Measurements from ENCODE around the gene CCDC57. TPM values are rescaled to one million over a fixed set of nuclear protein-coding genes. Genes with fewer than 3 reads are reported as not detected.
A peak's percentile ranks its signal among the peaks of the same experiment; 100 is the strongest.

Gene CCDC57
- total RNA-seq, 1 donor from 2014 or later: 50.6 TPM

- ATAC-seq (no peak), DNase-seq (ENCODE audit: low spot score) (no peak)
- intact Hi-C loops (cut with DNase I): loop anchor here (10.0 kb wide), 1 partner anchor 50 kb away; the partner anchor contains the start of genes DCXR and RAC3
Observed at GRCh38 chr17:82085031-82085861, 127.4 kb downstream of the CCDC57 start.

- DNase-seq (ENCODE audit: low spot score) (no peak), ATAC-seq (no peak)
- intact Hi-C loops (cut with DNase I): loop anchor here (10.0 kb wide), 1 partner anchor 50 kb away; the partner anchor contains the start of genes DCXR and RAC3
Observed at GRCh38 chr17:82084373-82085030, 128.1 kb downstream of the CCDC57 start.

GRCh38 chr17:82083533-82084359 lies 128.9 kb downstream of the CCDC57 start:
- intact Hi-C loops (cut with DNase I): loop anchor here (10.0 kb wide), 1 partner anchor 49 kb away; the partner anchor contains the start of genes DCXR and RAC3
- ATAC-seq: no peak
- no peak for DNase-seq (ENCODE audit: low spot score)

GRCh38 chr17:82083009-82083408 lies 129.6 kb downstream of the CCDC57 start:
- intact Hi-C loops (cut with DNase I): loop anchor here (10.0 kb wide), 1 partner anchor 48 kb away; the partner anchor contains the start of genes DCXR and RAC3

GRCh38 chr17:82082456-82082855 lies 130.2 kb downstream of the CCDC57 start:
- DNase-seq (ENCODE audit: low spot score): no peak
- intact Hi-C loops (cut with DNase I): loop anchor here (10.0 kb wide), 1 partner anchor 48 kb away; the partner anchor contains the start of genes DCXR and RAC3
- ATAC-seq: no peak

More at GRCh38 chr17:82083009-82083408, 129.6 kb downstream of the CCDC57 start:
- ATAC-seq (no peak), DNase-seq (ENCODE audit: low spot score) (no peak)

GRCh38 chr17:82081966-82082365 lies 130.7 kb downstream of the CCDC57 start:
- intact Hi-C loops (cut with DNase I): loop anchor here (10.0 kb wide), 1 partner anchor 47 kb away; the partner anchor contains the start of genes DCXR and RAC3
- no peak for ATAC-seq
- DNase-seq (ENCODE audit: low spot score): no peak

- ATAC-seq: no peak
- intact Hi-C loops (cut with DNase I): loop anchor here (10.0 kb wide), 1 partner anchor 47 kb away; the partner anchor contains the start of genes DCXR and RAC3
Observed at GRCh38 chr17:82081546-82081945, 131.1 kb downstream of the CCDC57 start.

GRCh38 chr17:82080789-82081464 lies 131.7 kb downstream of the CCDC57 start:
- DNase-seq (ENCODE audit: low spot score) (no peak), ATAC-seq (no peak)
- intact Hi-C loops (cut with DNase I): loop anchor here (10.0 kb wide), 1 partner anchor 46 kb away; the partner anchor contains the start of genes DCXR and RAC3

More at GRCh38 chr17:82081546-82081945, 131.1 kb downstream of the CCDC57 start:
- DNase-seq (ENCODE audit: low spot score): no peak

- intact Hi-C loops (cut with DNase I): loop anchor here (10.0 kb wide), 1 partner anchor 45 kb away; the partner anchor contains the start of genes DCXR and RAC3
- ATAC-seq: no peak
- no peak for DNase-seq (ENCODE audit: low spot score)
Observed at GRCh38 chr17:82080048-82080788, 132.4 kb downstream of the CCDC57 start.

- intact Hi-C loops (cut with DNase I): no loop called here
- ATAC-seq (no peak), DNase-seq (ENCODE audit: low spot score) (no peak)
Observed at GRCh38 chr17:82079001-82079677, 133.5 kb downstream of the CCDC57 start.

- DNase-seq (ENCODE audit: low spot score): no peak
- intact Hi-C loops (cut with DNase I): loop anchor here (1.0 kb wide), 1 partner anchor 47 kb away; no protein-coding TSS in a partner anchor
- ATAC-seq: no peak
Observed at GRCh38 chr17:82078433-82078832, 134.2 kb downstream of the CCDC57 start.

- intact Hi-C loops (cut with DNase I): loop anchor here (1.0 kb wide), 1 partner anchor 48 kb away; no protein-coding TSS in a partner anchor
- no peak for DNase-seq (ENCODE audit: low spot score)
- peak; percentile 82 for ATAC-seq
Observed at GRCh38 chr17:82077617-82078358, 134.9 kb downstream of the CCDC57 start.

- intact Hi-C loops (cut with DNase I): no loop called here
- ATAC-seq (peak; percentile 75), DNase-seq (ENCODE audit: low spot score) (no peak)
Observed at GRCh38 chr17:82076785-82077591, 135.7 kb downstream of the CCDC57 start.

- no peak for DNase-seq (ENCODE audit: low spot score)
- intact Hi-C loops (cut with DNase I): no loop called here
- no peak for ATAC-seq
Observed at GRCh38 chr17:82076018-82076784, 136.4 kb downstream of the CCDC57 start.

GRCh38 chr17:82073446-82073845 lies 139.2 kb downstream of the CCDC57 start:
- intact Hi-C loops (cut with DNase I): no loop called here
- DNase-seq (ENCODE audit: low spot score): no peak
- ATAC-seq: no peak
